ENCODE results near the gene RFLNA.

DNA sequence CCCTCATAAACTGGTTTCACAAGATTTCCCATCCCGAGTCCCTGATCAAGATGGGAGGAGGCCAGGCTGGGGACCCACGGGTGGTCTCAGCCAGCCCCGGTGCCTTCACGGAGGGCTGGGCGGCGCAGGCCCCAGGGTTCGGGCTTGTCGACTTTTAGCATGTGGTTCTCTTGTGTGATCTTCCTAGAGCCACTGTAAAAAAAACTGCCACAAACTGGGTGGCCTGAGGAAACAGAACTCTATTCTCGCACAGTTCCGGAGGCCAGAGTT, 12.6 kb downstream of the RFLNA start:
- TF ChIP-seq, protein P1, sequence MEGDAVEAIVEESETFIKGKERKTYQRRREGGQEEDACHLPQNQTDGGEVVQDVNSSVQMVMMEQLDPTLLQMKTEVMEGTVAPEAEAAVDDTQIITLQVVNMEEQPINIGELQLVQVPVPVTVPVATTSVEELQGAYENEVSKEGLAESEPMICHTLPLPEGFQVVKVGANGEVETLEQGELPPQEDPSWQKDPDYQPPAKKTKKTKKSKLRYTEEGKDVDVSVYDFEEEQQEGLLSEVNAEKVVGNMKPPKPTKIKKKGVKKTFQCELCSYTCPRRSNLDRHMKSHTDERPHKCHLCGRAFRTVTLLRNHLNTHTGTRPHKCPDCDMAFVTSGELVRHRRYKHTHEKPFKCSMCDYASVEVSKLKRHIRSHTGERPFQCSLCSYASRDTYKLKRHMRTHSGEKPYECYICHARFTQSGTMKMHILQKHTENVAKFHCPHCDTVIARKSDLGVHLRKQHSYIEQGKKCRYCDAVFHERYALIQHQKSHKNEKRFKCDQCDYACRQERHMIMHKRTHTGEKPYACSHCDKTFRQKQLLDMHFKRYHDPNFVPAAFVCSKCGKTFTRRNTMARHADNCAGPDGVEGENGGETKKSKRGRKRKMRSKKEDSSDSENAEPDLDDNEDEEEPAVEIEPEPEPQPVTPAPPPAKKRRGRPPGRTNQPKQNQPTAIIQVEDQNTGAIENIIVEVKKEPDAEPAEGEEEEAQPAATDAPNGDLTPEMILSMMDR (conservative IDR thresholded peaks at IDR 0.05; ENCODE audit: low read depth in 2 of 2), result no peak
- TF ChIP-seq POLR2AphosphoS5 (IDR thresholded peaks at IDR 0.05; ENCODE audit: low read depth) (no peak), REST (IDR thresholded peaks at IDR 0.05; ENCODE audit: unreplicated experiment) (no peak), EZH2phosphoT487 (IDR thresholded peaks at IDR 0.05; ENCODE audit: unreplicated experiment) (no peak), STAT1 (IDR thresholded peaks at IDR 0.05; ENCODE audit: unreplicated experiment) (no peak), ETS1 (IDR thresholded peaks at IDR 0.05) (no peak), EZH2 (IDR thresholded peaks at IDR 0.05; ENCODE audit: low read depth, unreplicated experiment) (no peak), ZNF331 (CRISPR knock-in tag; IDR thresholded peaks at IDR 0.05; ENCODE audit: low read depth) (no peak), CREB1 (CRISPR knock-in tag; IDR thresholded peaks at IDR 0.05; ENCODE audit: low read depth) (no peak), ZNF114 (CRISPR knock-in tag; IDR thresholded peaks at IDR 0.05) (no peak)

All from GM23338 (cell line).